ENCODE data around the gene FBXO2.

- no peak for TF ChIP-seq CTCF (IDR thresholded peaks at IDR 0.05)
- no peak for TF ChIP-seq POLR2A (IDR thresholded peaks at IDR 0.05)
These were observed 19.6 kb downstream of the FBXO2 start for GRCh38 chr1:11634365-11635192.

Data from heart left ventricle (tissue), 13 donors.